Activated naive CD4-positive, alpha-beta T cell treated with anti-CD3 and anti-CD28 coated beads, Interleukin-2, amount 50 U/mL, for 72 hours (primary cell): ENCODE measurements around the gene CEACAM6. TPM values are rescaled to one million over a fixed set of nuclear protein-coding genes. Genes with fewer than 3 reads are reported as not detected.
"Not testable (repeated sequence)": the region's sequence is repeated elsewhere in the genome, so short reads cannot be mapped to it uniquely, and the experiment has no call there.

ENCODE experiments used
- ATAC-seq, 2 donors: fragments of 150-1000 bp; cut with Tn5 transposase; 2 replicates each; pipeline ENCODE4 v1.10.0; 2021; ENCODE audit warnings: mild to moderate bottlenecking in 2 of 2, moderate library complexity in 2 of 2
- DNase-seq, 2 donors: peaks; one replicate each; pipeline ENCODE4 v3.0.0; 2021 to 2022; ENCODE audit warnings: low spot score in 2 of 2
- H3K27ac Mint-ChIP-seq, 2 donors: one replicate each; pipeline ENCODE4 v1.8.0; 2022; ENCODE audit warnings: mild to moderate bottlenecking in 2 of 2, mixed read lengths in 2 of 2
- H3K36me3 Mint-ChIP-seq, 2 donors: one replicate each; pipeline ENCODE4 v1.8.0; 2022; ENCODE audit warnings: mixed read lengths in 2 of 2
- H3K9me3 Mint-ChIP-seq, 2 donors: one replicate each; pipeline ENCODE4 v1.8.0; 2022; ENCODE audit warnings: mixed read lengths in 2 of 2
- total RNA-seq, 2 donors: library from RNA; stranded (reverse); gene quantifications; one replicate each; pipeline ENCODE4 v1.2.3, GENCODE V29; 2022

The CEACAM6 gene
- total RNA-seq, 2 donors from 2014 or later, result not detected

- no peaks in the 10 kb centered on the region for H3K36me3 Mint-ChIP-seq
- DNase-seq (peak in 1 of 2 donors; percentile 50), ATAC-seq (peak; percentile 85 to 88)
- no peaks in the 10 kb centered on the region for H3K9me3 Mint-ChIP-seq
- peak overlapping the region; percentile 25 to 49 for H3K27ac Mint-ChIP-seq
Observed at GRCh38 chr19:41740415-41741243, 14.7 kb upstream of the CEACAM6 start.

GRCh38 chr19:41741244-41741554 is 14.1 kb upstream of the CEACAM6 start:
- no peaks in the 10 kb centered on the region for H3K36me3 Mint-ChIP-seq
- H3K27ac Mint-ChIP-seq, result peak overlapping the region; percentile 25 to 49
- DNase-seq (no peak), ATAC-seq (no peak)
- no peaks in the 10 kb centered on the region for H3K9me3 Mint-ChIP-seq

GRCh38 chr19:41744850-41745249 is 10.5 kb upstream of the CEACAM6 start:
- Mint-ChIP-seq H3K36me3 (no peaks in the 10 kb centered on the region), H3K9me3 (no peaks in the 10 kb centered on the region), H3K27ac (no peak overlapping the region)
- no peak for DNase-seq
- ATAC-seq, result no peak

GRCh38 chr19:41745756-41746155 is 9.6 kb upstream of the CEACAM6 start:
- no peak for DNase-seq
- Mint-ChIP-seq H3K9me3 (no peaks in the 10 kb centered on the region), H3K36me3 (no peaks in the 10 kb centered on the region), H3K27ac (no peak overlapping the region)
- ATAC-seq, result no peak

GRCh38 chr19:41746593-41747227 is 8.6 kb upstream of the CEACAM6 start:
- no peaks in the 10 kb centered on the region for H3K36me3 Mint-ChIP-seq

GRCh38 chr19:41748012-41748411 is 7.3 kb upstream of the CEACAM6 start:
- no peak for DNase-seq
- ATAC-seq, result no peak
- H3K9me3 Mint-ChIP-seq, result no peaks in the 10 kb centered on the region
- H3K36me3 Mint-ChIP-seq, result no peaks in the 10 kb centered on the region
- H3K27ac Mint-ChIP-seq, result no peak overlapping the region

More at GRCh38 chr19:41746593-41747227, 8.6 kb upstream of the CEACAM6 start:
- Mint-ChIP-seq H3K27ac (no peak overlapping the region), H3K9me3 (no peaks in the 10 kb centered on the region)
- ATAC-seq (peak; percentile 83 to 91), DNase-seq (peak in 1 of 2 donors; percentile 55)

GRCh38 chr19:41750248-41751134 is 4.8 kb upstream of the CEACAM6 start:
- not testable (repeated sequence) for DNase-seq, H3K9me3 Mint-ChIP-seq, ATAC-seq

GRCh38 chr19:41753159-41753558 is 2.2 kb upstream of the CEACAM6 start:
- peak; percentile 64 to 73 for ATAC-seq
- Mint-ChIP-seq H3K27ac (no peak overlapping the region), H3K9me3 (no peaks in the 10 kb centered on the region), H3K36me3 (no peaks in the 10 kb centered on the region)
- DNase-seq, result peak in 1 of 2 donors; percentile 86

More at GRCh38 chr19:41750248-41751134, 4.8 kb upstream of the CEACAM6 start:
- H3K27ac Mint-ChIP-seq, H3K36me3 Mint-ChIP-seq: not testable (repeated sequence)

- no peaks in the 10 kb centered on the region for H3K36me3 Mint-ChIP-seq
- ATAC-seq, result peak; percentile 89 to 96
- H3K27ac Mint-ChIP-seq, result no peak overlapping the region
- peak in 1 of 2 donors; percentile 70 for DNase-seq
- H3K9me3 Mint-ChIP-seq, result no peaks in the 10 kb centered on the region
Observed at GRCh38 chr19:41753936-41754529, 1.3 kb upstream of the CEACAM6 start.

- Mint-ChIP-seq H3K9me3 (no peaks in the 10 kb centered on the region), H3K36me3 (no peaks in the 10 kb centered on the region), H3K27ac (no peak overlapping the region)
- DNase-seq (no peak), ATAC-seq (no peak)
Observed at GRCh38 chr19:41758846-41759245, 3.5 kb downstream of the CEACAM6 start.

- Mint-ChIP-seq H3K36me3 (no peaks in the 10 kb centered on the region), H3K9me3 (no peaks in the 10 kb centered on the region), H3K27ac (no peak overlapping the region)
- no peak for ATAC-seq
- DNase-seq, result no peak
Observed at GRCh38 chr19:41767115-41767514, 11.8 kb downstream of the CEACAM6 start.

- not testable (repeated sequence) for ATAC-seq, H3K9me3 Mint-ChIP-seq, H3K36me3 Mint-ChIP-seq, DNase-seq, H3K27ac Mint-ChIP-seq
Observed at GRCh38 chr19:41768105-41768504, 12.8 kb downstream of the CEACAM6 start.

- Mint-ChIP-seq H3K27ac (no peak overlapping the region), H3K9me3 (no peaks in the 10 kb centered on the region), H3K36me3 (no peaks in the 10 kb centered on the region)
- DNase-seq, result no peak
- no peak for ATAC-seq
Observed at GRCh38 chr19:41769608-41770007, 14.3 kb downstream of the CEACAM6 start.

- Mint-ChIP-seq H3K36me3 (no peaks in the 10 kb centered on the region), H3K9me3 (no peaks in the 10 kb centered on the region), H3K27ac (no peak overlapping the region)
- ATAC-seq (peak in 1 of 2 donors; percentile 49), DNase-seq (no peak)
Observed at GRCh38 chr19:41771410-41771809, 16.1 kb downstream of the CEACAM6 start.

GRCh38 chr19:41774515-41774980 is 19.2 kb downstream of the CEACAM6 start:
- peak in 1 of 2 donors; percentile 54 for DNase-seq
- no peaks in the 10 kb centered on the region for H3K9me3 Mint-ChIP-seq
- peak overlapping the region; percentile 9 to 73 for H3K27ac Mint-ChIP-seq
- H3K36me3 Mint-ChIP-seq, result peaks cover 0 to 4% of the 10 kb centered on the region in 2 donors
- peak; percentile 87 to 88 for ATAC-seq

- no peaks in the 10 kb centered on the region for H3K9me3 Mint-ChIP-seq
- no peak overlapping the region for H3K27ac Mint-ChIP-seq
- H3K36me3 Mint-ChIP-seq, result peaks cover 0 to 4% of the 10 kb centered on the region in 2 donors
- no peak for ATAC-seq
- no peak for DNase-seq
Observed at GRCh38 chr19:41776700-41777099, 21.4 kb downstream of the CEACAM6 start.
